ENCODE measurements around the gene RBM38. TPM values are rescaled to one million over a fixed set of nuclear protein-coding genes. Genes with fewer than 3 reads are reported as not detected.
"Not testable (repeated sequence)": the region's sequence is repeated elsewhere in the genome, so short reads cannot be mapped to it uniquely, and the experiment has no call there.

Gene RBM38
- total RNA-seq, 1 experiment from 2014 or later: 15.2 TPM

- in situ Hi-C loops (cut with HindIII; ENCODE audit: low pct_unique_long_range_greater_than_20kb, low sequenced_read_pairs): no loop called here
- DNase-seq (ENCODE audit: low read depth): no peak
These were observed 19.7 kb downstream of the RBM38 start for GRCh38 chr20:57410924-57411323.

- in situ Hi-C loops (cut with HindIII; ENCODE audit: low pct_unique_long_range_greater_than_20kb, low sequenced_read_pairs): no loop called here
- no peak for DNase-seq (ENCODE audit: low read depth)
These were observed 20.4 kb downstream of the RBM38 start for GRCh38 chr20:57411406-57412283.

GRCh38 chr20:57412347-57413029, 21.3 kb downstream of the RBM38 start:
- no peak for DNase-seq (ENCODE audit: low read depth)

GRCh38 chr20:57413986-57414385, 22.8 kb downstream of the RBM38 start:
- in situ Hi-C loops (cut with HindIII; ENCODE audit: low pct_unique_long_range_greater_than_20kb, low sequenced_read_pairs): no loop called here
- DNase-seq (ENCODE audit: low read depth): no peak

More at GRCh38 chr20:57412347-57413029, 21.3 kb downstream of the RBM38 start:
- in situ Hi-C loops (cut with HindIII; ENCODE audit: low pct_unique_long_range_greater_than_20kb, low sequenced_read_pairs): no loop called here

GRCh38 chr20:57414867-57415592, 23.8 kb downstream of the RBM38 start:
- no peak for DNase-seq (ENCODE audit: low read depth)
- in situ Hi-C loops (cut with HindIII; ENCODE audit: low pct_unique_long_range_greater_than_20kb, low sequenced_read_pairs): no loop called here

- no peak for DNase-seq (ENCODE audit: low read depth)
- in situ Hi-C loops (cut with HindIII; ENCODE audit: low pct_unique_long_range_greater_than_20kb, low sequenced_read_pairs): no loop called here
These were observed 24.6 kb downstream of the RBM38 start for GRCh38 chr20:57415771-57416170.

- in situ Hi-C loops (cut with HindIII; ENCODE audit: low pct_unique_long_range_greater_than_20kb, low sequenced_read_pairs): no loop called here
- no peak for DNase-seq (ENCODE audit: low read depth)
These were observed 25.3 kb downstream of the RBM38 start for GRCh38 chr20:57416296-57417022.

- DNase-seq (ENCODE audit: low read depth): no peak
- in situ Hi-C loops (cut with HindIII; ENCODE audit: low pct_unique_long_range_greater_than_20kb, low sequenced_read_pairs): no loop called here
These were observed 26.0 kb downstream of the RBM38 start for GRCh38 chr20:57417051-57417689.

- in situ Hi-C loops (cut with HindIII; ENCODE audit: low pct_unique_long_range_greater_than_20kb, low sequenced_read_pairs): no loop called here
- no peak for DNase-seq (ENCODE audit: low read depth)
These were observed 26.9 kb downstream of the RBM38 start for GRCh38 chr20:57417830-57418780.

GRCh38 chr20:57419479-57419878, 28.3 kb downstream of the RBM38 start:
- in situ Hi-C loops (cut with HindIII; ENCODE audit: low pct_unique_long_range_greater_than_20kb, low sequenced_read_pairs); DNase-seq (ENCODE audit: low read depth): not testable (repeated sequence)

- DNase-seq (ENCODE audit: low read depth): no peak
- in situ Hi-C loops (cut with HindIII; ENCODE audit: low pct_unique_long_range_greater_than_20kb, low sequenced_read_pairs): no loop called here
These were observed 29.5 kb downstream of the RBM38 start for GRCh38 chr20:57420571-57421252.

GRCh38 chr20:57421253-57422220, 30.3 kb downstream of the RBM38 start:
- DNase-seq (ENCODE audit: low read depth): no peak
- in situ Hi-C loops (cut with HindIII; ENCODE audit: low pct_unique_long_range_greater_than_20kb, low sequenced_read_pairs): no loop called here

GRCh38 chr20:57422254-57422653, 31.1 kb downstream of the RBM38 start:
- DNase-seq (ENCODE audit: low read depth): no peak

GRCh38 chr20:57425150-57426013, 34.2 kb downstream of the RBM38 start:
- DNase-seq (ENCODE audit: low read depth): no peak
- in situ Hi-C loops (cut with HindIII; ENCODE audit: low pct_unique_long_range_greater_than_20kb, low sequenced_read_pairs): no loop called here

More at GRCh38 chr20:57422254-57422653, 31.1 kb downstream of the RBM38 start:
- in situ Hi-C loops (cut with HindIII; ENCODE audit: low pct_unique_long_range_greater_than_20kb, low sequenced_read_pairs): no loop called here
